Measurements from ENCODE around the gene ANK2. TPM values are rescaled to one million over a fixed set of nuclear protein-coding genes. Genes with fewer than 3 reads are reported as not detected.

The ANK2 gene
- total and polyA plus RNA-seq, 10 donors, result 5.3 to 158 (median 72.9) TPM

GRCh38 chr4:113406723-113407016 lies 357.2 kb downstream of the ANK2 start:
- H3K36me3 ChIP-seq, result no peaks in the 10 kb centered on the region
- no peaks in the 10 kb centered on the region for H3K27me3 ChIP-seq (replicated peaks in 1 of 7)
- DNase-seq, result no peak
- TF ChIP-seq, protein P1, sequence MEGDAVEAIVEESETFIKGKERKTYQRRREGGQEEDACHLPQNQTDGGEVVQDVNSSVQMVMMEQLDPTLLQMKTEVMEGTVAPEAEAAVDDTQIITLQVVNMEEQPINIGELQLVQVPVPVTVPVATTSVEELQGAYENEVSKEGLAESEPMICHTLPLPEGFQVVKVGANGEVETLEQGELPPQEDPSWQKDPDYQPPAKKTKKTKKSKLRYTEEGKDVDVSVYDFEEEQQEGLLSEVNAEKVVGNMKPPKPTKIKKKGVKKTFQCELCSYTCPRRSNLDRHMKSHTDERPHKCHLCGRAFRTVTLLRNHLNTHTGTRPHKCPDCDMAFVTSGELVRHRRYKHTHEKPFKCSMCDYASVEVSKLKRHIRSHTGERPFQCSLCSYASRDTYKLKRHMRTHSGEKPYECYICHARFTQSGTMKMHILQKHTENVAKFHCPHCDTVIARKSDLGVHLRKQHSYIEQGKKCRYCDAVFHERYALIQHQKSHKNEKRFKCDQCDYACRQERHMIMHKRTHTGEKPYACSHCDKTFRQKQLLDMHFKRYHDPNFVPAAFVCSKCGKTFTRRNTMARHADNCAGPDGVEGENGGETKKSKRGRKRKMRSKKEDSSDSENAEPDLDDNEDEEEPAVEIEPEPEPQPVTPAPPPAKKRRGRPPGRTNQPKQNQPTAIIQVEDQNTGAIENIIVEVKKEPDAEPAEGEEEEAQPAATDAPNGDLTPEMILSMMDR (IDR thresholded peaks at IDR 0.05 in 8 of 11, conservative IDR thresholded peaks at IDR 0.05 in 3 of 11), result no peak
- no peak for TF ChIP-seq POLR2A (IDR thresholded peaks at IDR 0.05)
- H3K27ac ChIP-seq, result no peak overlapping the region
- H3K4me1 ChIP-seq, result no peaks in the 10 kb centered on the region
- no peak overlapping the region for H3K4me3 ChIP-seq
- H3K9me3 ChIP-seq, result no peaks in the 10 kb centered on the region
- 82 to 92% (median 86%) methylated on average over 7 of the region's 7 CpGs for WGBS, 5 donors
- intact Hi-C loops (cut with DNase I; ENCODE audit: low total_unique reads), result loop anchor here (10.0 kb wide), 1 partner anchor 668 kb away; no protein-coding TSS in a partner anchor

DNA sequence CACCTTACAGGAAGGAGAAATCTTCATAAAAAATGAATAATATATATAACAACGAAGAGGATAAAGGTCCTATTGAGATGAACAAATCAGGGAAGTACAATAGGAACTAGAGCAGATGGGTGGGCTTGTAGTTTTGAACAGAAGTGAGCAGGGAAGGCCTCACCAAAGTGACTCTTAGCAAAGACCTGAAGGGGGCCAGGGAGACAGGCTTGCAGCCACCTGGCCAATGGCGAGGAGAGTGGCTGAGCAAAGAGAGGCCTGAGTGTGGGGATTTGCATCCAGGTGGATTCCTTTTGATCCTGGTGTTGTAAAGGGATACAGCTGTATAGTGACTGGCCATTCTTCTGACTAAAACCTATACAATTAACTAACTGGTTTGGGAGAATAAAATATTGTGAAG lies 358.0 kb downstream of the ANK2 start:
- Histone ChIP-seq H3K4me3 (no peak overlapping the region), H3K4me1 (no peaks in the 10 kb centered on the region), H3K27me3 (replicated peaks in 1 of 7) (no peaks in the 10 kb centered on the region), H3K9me3 (no peaks in the 10 kb centered on the region), H3K36me3 (no peaks in the 10 kb centered on the region), H3K27ac (no peak overlapping the region)
- 58 to 80% (median 78%) methylated on average over 2 of the region's 2 CpGs for WGBS, 5 donors
- TF ChIP-seq POLR2A (IDR thresholded peaks at IDR 0.05) (no peak), POLR2AphosphoS5 (IDR thresholded peaks at IDR 0.05) (no peak)
- TF ChIP-seq, protein P1 (IDR thresholded peaks at IDR 0.05 in 8 of 11, conservative IDR thresholded peaks at IDR 0.05 in 3 of 11), result no peak
- intact Hi-C loops (cut with DNase I; ENCODE audit: low total_unique reads), result loop anchor here (10.0 kb wide), 1 partner anchor 667 kb away; no protein-coding TSS in a partner anchor
- no peak for DNase-seq

DNA sequence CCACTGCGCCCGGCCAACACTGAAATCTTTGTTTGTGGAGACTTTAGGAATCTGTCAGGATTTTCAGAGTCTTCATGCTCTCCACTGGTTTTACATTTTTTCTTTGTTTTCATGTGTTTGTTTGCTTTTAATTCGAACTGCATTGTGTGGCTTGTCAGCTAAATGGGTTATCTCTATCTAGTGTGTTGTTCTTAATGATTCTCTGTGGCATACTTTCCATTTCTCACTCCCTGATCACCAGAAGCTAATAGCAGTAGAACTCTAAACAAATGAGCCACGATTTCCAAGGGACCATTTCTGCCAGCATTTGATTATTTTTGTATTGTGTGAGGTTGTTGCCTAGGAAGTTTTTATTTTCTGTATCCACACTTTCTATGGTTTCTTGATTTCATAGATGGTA lies 359.7 kb downstream of the ANK2 start:
- H3K27ac ChIP-seq, result no peak overlapping the region
- intact Hi-C loops (cut with DNase I; ENCODE audit: low total_unique reads), result loop anchor here (10.0 kb wide), 1 partner anchor 666 kb away; no protein-coding TSS in a partner anchor
- WGBS, 5 donors, result 45 to 68% (median 51%) methylated on average over 4 of the region's 4 CpGs
- H3K36me3 ChIP-seq, result no peaks in the 10 kb centered on the region
- H3K4me3 ChIP-seq, result no peak overlapping the region
- no peaks in the 10 kb centered on the region for H3K4me1 ChIP-seq
- no peak for DNase-seq
- no peaks in the 10 kb centered on the region for H3K9me3 ChIP-seq
- TF ChIP-seq, protein P1 (IDR thresholded peaks at IDR 0.05 in 8 of 11, conservative IDR thresholded peaks at IDR 0.05 in 3 of 11), result no peak
- TF ChIP-seq POLR2AphosphoS5 (IDR thresholded peaks at IDR 0.05) (no peak), POLR2A (IDR thresholded peaks at IDR 0.05) (no peak)
- no peaks in the 10 kb centered on the region for H3K27me3 ChIP-seq (replicated peaks in 1 of 7)

- no peaks in the 10 kb centered on the region for H3K27me3 ChIP-seq (replicated peaks in 1 of 7)
- H3K27ac ChIP-seq, result no peak overlapping the region
- no peaks in the 10 kb centered on the region for H3K36me3 ChIP-seq
- H3K9me3 ChIP-seq, result no peaks in the 10 kb centered on the region
- H3K4me3 ChIP-seq, result no peak overlapping the region
- intact Hi-C loops (cut with DNase I; ENCODE audit: low total_unique reads), result no loop called here
- no peak for DNase-seq
- H3K4me1 ChIP-seq, result no peaks in the 10 kb centered on the region
- TF ChIP-seq, protein P1 (IDR thresholded peaks at IDR 0.05 in 8 of 11, conservative IDR thresholded peaks at IDR 0.05 in 3 of 11), result no peak
Observed at GRCh38 chr4:113410686-113411085, 361.2 kb downstream of the ANK2 start.
